GOT3 (cell line): ENCODE data around the gene EYS.

Experiments used
- DNase-seq: peaks from one replicate; lab custom pipeline; 2025; ENCODE audit warnings: mixed read lengths; lab: John Stamatoyannopoulos, UW

Gene EYS

DNA sequence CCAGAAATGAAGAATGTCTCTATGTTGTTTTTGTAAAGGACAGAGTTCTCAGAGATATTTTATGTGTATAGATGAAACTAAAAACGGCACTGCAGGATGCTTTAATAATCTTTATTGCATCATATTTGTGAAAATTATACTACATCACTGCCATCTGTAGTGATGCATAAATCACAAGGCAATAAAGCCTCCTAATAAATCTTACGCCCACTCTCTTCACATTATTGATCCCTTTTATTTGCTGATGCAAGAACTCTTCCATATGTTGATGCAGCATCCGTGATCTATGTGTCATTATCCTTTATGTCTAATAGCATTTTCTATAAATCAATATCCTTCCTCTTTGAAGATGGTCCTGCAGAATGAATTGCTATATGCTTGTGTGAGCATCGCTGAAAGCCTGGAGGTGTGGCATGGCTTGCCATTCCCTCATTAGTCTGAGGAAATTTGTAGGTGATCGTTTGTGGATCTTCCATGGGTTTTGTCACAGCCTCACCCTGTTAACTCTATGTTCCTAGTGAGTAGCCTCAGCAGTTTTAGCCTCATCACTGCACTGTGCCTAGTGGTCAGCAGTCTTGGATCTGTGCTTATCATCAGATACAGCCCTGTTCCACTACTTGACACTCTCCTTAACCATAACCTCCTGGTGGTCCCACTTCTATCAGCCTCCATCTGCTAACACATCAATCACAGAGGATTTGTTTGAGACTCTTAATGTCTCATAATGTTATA lies 983.5 kb downstream of the EYS start:
- no peak for DNase-seq

DNA sequence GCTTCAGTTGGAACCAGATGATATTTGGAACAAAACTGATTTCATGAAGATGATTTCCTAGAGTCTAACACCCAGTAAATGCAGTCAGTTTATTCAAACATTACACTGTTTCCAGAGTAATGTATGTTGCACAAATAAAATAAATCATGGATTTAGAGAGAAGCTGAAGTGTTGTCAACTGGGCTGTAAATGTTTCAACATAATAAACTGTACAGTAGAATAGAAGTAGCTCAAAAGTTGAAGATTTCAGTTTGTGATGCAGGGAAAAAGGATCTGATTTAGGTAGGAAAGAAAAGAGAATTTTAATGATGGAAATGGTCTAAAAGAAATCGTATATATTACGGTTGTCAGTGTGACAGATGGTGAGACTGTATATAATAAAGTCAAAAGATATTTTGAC lies 985.2 kb downstream of the EYS start:
- no peak for DNase-seq

GRCh38 chr6:64717281-64717680 lies 989.7 kb downstream of the EYS start:
- DNase-seq = no peak

DNA sequence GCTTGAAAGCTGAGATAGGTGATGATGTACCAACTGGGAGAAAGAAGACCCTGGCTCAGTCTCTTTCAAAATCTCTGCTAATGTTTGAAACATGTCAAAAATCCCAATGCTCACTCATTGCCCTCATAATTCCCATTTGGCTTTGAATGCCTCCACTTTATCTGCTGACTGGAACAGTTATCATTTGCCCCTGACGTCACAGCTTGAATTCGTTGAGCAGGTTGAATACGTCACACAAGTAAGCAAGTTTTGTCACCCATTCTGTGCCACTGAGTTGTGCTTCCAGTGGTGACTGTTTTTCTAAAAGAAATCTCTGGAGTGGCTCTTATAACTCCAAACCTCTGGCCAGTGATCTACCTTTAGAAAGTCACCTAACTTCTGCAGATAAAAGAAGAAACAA lies 991.4 kb downstream of the EYS start:
- no peak for DNase-seq

- no peak for DNase-seq
These were observed 993.0 kb downstream of the EYS start for GRCh38 chr6:64714073-64714472.

DNA sequence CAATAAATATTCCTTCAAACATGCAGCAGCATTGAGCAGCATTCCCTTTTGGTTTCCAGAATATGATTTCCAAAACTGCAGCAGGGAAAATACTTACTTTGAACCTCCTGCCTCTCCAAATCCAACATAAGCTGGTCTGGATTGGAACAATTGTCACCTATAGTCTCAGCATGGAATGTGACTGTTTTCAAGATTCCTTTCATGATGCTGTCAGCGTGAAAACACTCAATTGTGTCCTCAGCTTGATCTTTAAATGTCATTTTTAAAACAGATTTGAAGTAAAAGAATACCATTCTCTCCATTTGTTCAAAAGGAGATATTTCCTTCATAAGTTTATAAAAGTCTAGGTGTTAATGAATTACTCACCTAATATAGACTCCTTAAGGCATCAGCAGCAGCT lies 993.9 kb downstream of the EYS start:
- DNase-seq = no peak

GRCh38 chr6:64712606-64713005 lies 994.4 kb downstream of the EYS start:
- no peak for DNase-seq

- DNase-seq = no peak
These were observed 1003.1 kb downstream of the EYS start for GRCh38 chr6:64703922-64704321.

- no peak for DNase-seq
These were observed 1011.0 kb downstream of the EYS start for GRCh38 chr6:64696053-64696452.

- no peak for DNase-seq
These were observed 1012.7 kb downstream of the EYS start for GRCh38 chr6:64694356-64694755.

GRCh38 chr6:64691064-64691463 lies 1016.0 kb downstream of the EYS start:
- DNase-seq = no peak

DNA sequence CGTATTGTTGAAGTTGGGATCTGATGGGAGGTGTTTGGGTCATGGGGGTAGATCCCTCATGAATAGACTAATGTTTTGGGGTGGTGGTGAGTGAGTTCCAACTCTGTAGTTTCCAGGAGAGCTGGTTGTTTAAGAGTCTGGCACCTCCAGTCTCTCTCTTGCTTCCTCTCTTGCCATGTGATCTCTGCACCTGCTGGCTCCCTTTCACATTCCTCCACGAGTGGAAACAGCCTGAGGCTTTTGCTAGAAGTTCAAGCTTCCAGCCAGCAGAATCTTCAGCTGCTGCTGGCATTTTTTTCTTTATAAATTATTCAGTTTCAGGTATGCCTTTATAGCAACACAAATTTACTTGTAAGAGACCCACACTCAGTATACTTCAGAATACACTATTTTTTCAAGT lies 1021.6 kb downstream of the EYS start:
- DNase-seq = no peak

GRCh38 chr6:64683682-64684081 lies 1023.3 kb downstream of the EYS start:
- DNase-seq = no peak

DNA sequence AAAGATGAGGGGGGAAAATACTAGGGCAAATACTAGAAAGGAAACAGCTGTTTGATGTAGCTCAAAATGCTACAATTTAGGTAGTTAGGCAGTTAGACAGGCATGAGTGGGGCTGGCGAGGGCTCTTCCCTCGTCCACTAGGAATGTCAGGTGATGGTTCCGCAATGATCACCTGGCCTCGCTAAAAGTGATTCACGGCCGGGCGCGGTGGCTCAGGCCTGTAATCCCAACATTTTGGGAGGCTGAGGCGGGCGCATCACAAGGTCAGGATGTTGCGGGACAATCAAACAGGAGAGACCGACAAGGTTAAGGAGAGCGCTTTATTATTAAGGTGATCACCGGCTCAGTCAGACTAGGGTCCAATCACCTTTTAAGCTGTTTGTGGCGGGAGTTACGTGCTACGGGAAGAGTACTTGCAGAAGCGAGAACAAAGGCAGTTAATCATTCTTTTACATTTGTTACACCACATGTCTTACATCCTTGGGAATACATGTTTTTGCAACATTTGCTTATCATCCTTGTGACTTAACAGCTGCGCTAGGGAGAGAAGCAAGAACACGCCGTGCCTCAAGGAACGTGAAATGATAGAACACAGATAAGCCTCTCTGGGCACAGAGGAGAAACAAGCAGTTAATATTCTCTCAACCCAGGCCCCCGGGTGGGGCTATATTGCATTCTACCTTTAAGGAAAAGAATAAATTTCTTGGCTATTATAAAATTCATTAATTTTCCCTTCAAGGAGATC lies 1025.4 kb downstream of the EYS start:
- no peak for DNase-seq

DNA sequence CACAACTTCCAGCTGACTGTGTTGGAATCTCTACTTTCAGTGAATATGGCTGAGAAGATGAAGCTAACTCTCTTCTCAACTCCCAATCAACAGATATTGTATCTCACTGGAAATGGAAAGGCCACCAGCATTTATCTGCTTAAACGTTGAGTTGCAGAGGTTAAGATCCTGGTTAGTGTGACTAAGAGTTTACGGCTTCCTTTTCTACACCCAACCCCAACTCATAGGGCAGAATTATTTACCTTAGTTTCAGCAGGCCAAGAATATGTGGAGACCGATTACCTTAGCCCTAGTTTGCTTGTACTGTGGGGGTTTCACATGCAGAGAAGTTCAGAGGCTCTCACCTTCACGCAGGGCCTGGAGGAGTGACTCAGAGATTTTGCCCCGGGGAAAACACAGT lies 1026.6 kb downstream of the EYS start:
- DNase-seq = no peak

- no peak for DNase-seq
These were observed 1027.6 kb downstream of the EYS start for GRCh38 chr6:64679416-64679815.

GRCh38 chr6:64672651-64673050 lies 1034.4 kb downstream of the EYS start:
- DNase-seq = no peak

DNA sequence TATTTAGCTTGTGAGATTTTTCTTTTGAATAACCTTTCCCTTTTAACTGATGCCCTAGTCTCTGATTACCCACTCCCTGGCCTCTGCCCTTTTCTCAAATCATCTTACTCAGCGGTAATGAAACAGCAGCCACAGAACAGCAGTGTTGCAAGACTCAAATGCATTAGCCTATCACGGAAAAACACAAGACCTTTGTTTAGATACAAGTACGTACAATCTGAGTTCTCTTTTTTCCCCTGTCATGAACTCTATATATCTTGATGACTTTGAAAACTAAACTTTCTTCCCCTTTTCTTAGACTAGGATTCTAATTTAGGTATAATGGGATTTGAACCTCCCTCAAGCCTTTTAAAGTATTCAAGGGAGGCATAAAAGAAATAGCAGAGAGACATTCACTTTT lies 1034.9 kb downstream of the EYS start:
- no peak for DNase-seq

- no peak for DNase-seq
These were observed 1041.9 kb downstream of the EYS start for GRCh38 chr6:64665137-64665536.

- no peak for DNase-seq
These were observed 1042.5 kb downstream of the EYS start for GRCh38 chr6:64664480-64664879.

DNA sequence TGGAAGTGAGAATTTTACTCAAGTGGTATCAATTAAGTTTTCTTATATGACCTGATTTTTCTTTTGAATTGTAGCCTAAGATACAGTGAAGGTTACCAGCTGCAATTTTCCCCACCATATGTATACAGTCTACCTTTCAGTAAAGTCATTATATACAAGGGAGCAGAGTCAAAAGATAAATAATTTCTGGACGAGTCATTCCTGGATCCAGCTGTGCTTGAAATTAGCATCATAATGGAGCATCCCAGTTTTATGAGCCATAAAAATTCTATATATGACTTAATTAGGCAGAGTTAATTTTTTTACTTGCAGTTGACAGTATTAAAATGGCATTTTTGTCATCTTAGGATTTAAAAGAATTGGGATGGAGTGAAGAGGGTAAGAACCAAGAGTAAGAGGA lies 1063.0 kb downstream of the EYS start:
- DNase-seq = no peak

DNA sequence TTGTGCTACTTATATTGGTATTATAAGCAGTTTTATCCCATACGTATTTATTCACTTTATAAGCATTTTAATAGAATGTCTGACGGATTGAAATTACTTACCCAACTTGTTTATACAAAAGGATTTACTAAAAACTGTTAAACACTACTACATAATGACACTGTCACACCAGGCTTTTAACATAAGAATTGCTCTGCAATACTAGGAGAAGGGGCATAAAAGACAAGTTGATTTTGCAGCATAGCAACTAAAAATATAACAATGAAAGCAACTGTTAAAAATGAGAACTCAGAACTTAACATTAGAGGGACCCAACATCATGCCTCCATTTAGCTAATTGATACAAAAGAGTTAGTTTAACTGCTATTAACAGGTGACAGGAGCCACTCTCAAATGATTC lies 1076.1 kb downstream of the EYS start:
- DNase-seq = no peak

GRCh38 chr6:64622944-64623343 lies 1084.1 kb downstream of the EYS start:
- no peak for DNase-seq

DNA sequence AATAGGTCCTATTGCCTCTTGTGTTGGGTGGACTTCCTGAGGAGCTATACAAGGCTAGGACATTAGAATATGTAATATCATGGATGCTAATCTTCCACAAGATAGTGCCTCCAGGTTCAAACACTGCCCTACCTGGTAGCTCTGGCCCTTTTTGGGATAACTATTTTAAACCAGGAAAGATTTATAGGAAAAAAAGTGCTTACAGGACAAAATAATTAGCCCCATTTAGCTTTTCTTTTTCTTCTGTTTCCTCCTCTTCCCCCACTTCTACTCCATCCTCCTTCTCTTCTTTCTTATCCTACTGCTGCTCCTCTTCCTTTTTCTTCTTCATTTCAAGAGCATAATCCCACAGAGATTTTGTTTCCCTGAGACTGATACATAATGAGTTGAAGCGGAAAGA lies 1104.0 kb downstream of the EYS start:
- no peak for DNase-seq
